ENCODE data around the gene ERBIN.

DNA sequence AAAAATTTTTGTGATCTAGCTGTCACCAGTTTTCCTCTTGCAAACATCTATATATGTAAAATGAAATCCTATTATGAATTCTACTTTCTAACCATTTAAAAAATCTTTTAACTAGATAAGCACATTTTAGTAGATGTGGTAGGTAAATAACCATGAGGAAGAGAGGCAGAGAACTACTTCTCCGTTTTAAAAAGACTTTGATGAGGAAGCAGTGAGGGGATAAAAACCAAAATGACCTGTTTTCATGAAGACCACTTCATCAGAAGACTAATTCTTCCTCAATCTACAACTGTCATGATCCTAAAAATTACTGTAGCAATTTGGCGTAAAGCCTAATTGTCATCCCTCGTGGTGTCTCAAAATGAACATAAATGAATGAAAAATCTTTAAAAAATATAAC lies 15.7 kb upstream of the ERBIN start:
- TF ChIP-seq POLR2A (IDR thresholded peaks at IDR 0.05) (no peak), CTCF (IDR thresholded peaks at IDR 0.05) (no peak)
